ENCODE data around the gene CCDC88A. TPM values are rescaled to one million over a fixed set of nuclear protein-coding genes. Genes with fewer than 3 reads are reported as not detected.

Gene CCDC88A
- total and polyA plus RNA-seq, 2 donors from 2014 or later: 8.2 to 47.6 TPM

- TF ChIP-seq, protein P1, sequence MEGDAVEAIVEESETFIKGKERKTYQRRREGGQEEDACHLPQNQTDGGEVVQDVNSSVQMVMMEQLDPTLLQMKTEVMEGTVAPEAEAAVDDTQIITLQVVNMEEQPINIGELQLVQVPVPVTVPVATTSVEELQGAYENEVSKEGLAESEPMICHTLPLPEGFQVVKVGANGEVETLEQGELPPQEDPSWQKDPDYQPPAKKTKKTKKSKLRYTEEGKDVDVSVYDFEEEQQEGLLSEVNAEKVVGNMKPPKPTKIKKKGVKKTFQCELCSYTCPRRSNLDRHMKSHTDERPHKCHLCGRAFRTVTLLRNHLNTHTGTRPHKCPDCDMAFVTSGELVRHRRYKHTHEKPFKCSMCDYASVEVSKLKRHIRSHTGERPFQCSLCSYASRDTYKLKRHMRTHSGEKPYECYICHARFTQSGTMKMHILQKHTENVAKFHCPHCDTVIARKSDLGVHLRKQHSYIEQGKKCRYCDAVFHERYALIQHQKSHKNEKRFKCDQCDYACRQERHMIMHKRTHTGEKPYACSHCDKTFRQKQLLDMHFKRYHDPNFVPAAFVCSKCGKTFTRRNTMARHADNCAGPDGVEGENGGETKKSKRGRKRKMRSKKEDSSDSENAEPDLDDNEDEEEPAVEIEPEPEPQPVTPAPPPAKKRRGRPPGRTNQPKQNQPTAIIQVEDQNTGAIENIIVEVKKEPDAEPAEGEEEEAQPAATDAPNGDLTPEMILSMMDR (IDR thresholded peaks at IDR 0.05; ENCODE audit: borderline replicate concordance, extremely low read depth, insufficient read depth): no peak
- Histone ChIP-seq H3K4me1 (ENCODE audit: control insufficient read depth in 2 of 3, insufficient read depth in 2 of 3, low read depth in 1 of 3, low read length in 3 of 3) (no peaks in the 10 kb centered on the region), H3K27ac (ENCODE audit: low read depth in 2 of 2, low read length in 2 of 2) (no peak overlapping the region), H3K9me3 (ENCODE audit: control insufficient read depth in 2 of 3, insufficient read depth in 1 of 3, low read length in 3 of 3) (no peaks in the 10 kb centered on the region), H3K9ac (ENCODE audit: low read length in 3 of 3) (no peak overlapping the region), H3K36me3 (ENCODE audit: control insufficient read depth in 2 of 3, insufficient read depth in 3 of 3, low read length in 3 of 3) (no peaks in the 10 kb centered on the region), H3K4me3 (ENCODE audit: low read length in 3 of 3) (no peak overlapping the region), H3K27me3 (ENCODE audit: control insufficient read depth, insufficient read depth, low read length) (no peaks in the 10 kb centered on the region)
- no peak for DNase-seq
- peak; percentile 38 for FAIRE-seq
- intact Hi-C loops (cut with DNase I): no loop called here
Measured at GRCh38 chr2:55334728-55335127, 84.9 kb downstream of the CCDC88A start.

DNA sequence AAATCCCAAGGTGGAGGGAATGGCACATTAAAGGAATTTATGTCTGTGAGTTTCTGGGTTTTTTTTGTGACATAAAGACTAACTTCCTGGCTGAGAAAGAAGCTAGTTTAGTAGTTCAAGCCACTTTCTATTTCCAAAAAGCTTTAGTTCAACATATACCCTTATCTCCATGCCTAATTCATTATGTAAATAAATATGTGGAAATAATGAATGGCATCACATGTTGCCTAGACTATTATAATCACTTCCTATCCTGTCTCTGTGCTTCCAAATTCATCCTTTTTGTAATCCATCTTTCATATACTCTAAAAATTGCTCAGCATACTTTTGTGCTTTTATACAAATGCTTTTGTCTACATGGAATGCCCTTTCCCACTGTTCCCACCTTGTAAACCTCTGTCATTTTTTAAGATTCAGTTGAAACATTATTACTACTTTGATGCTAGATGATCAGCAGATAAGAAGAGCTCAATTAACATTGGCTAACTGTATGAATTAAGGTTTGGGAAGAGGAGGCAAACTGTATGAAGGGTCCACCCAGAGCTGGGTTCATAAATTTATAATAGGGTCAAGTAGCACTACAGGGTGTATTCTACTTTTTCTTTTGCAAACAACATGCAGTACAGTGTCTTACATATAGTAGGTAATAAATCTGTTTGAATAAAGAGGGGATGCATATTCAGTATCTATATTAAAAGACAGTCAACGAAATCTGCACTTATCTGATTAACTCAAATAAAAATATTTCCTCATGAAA lies 88.9 kb downstream of the CCDC88A start:
- peaks cover 0 to 3% (median 0%) of the 10 kb centered on the region in 3 donors for H3K36me3 ChIP-seq (ENCODE audit: control insufficient read depth in 2 of 3, insufficient read depth in 3 of 3, low read length in 3 of 3)
- no peak overlapping the region for H3K27ac ChIP-seq (ENCODE audit: low read depth in 2 of 2, low read length in 2 of 2)
- intact Hi-C loops (cut with DNase I): no loop called here
- no peaks in the 10 kb centered on the region for H3K9me3 ChIP-seq (ENCODE audit: control insufficient read depth in 2 of 3, insufficient read depth in 1 of 3, low read length in 3 of 3)
- no peaks in the 10 kb centered on the region for H3K4me1 ChIP-seq (ENCODE audit: control insufficient read depth in 2 of 3, insufficient read depth in 2 of 3, low read depth in 1 of 3, low read length in 3 of 3)
- H3K27me3 ChIP-seq (ENCODE audit: control insufficient read depth, insufficient read depth, low read length): no peaks in the 10 kb centered on the region
- DNase-seq: no peak
- no peak overlapping the region for H3K4me3 ChIP-seq (ENCODE audit: low read length in 3 of 3)
- no peak for FAIRE-seq
- H3K9ac ChIP-seq (ENCODE audit: low read length in 3 of 3): no peak overlapping the region
- TF ChIP-seq, protein P1 (IDR thresholded peaks at IDR 0.05; ENCODE audit: borderline replicate concordance, extremely low read depth, insufficient read depth): no peak

GRCh38 chr2:55327470-55328230 lies 92.0 kb downstream of the CCDC88A start:
- FAIRE-seq: no peak
- H3K27me3 ChIP-seq (ENCODE audit: control insufficient read depth, insufficient read depth, low read length): no peaks in the 10 kb centered on the region
- TF ChIP-seq, protein P1 (IDR thresholded peaks at IDR 0.05; ENCODE audit: borderline replicate concordance, extremely low read depth, insufficient read depth): no peak
- H3K27ac ChIP-seq (ENCODE audit: low read depth in 2 of 2, low read length in 2 of 2): no peak overlapping the region
- intact Hi-C loops (cut with DNase I): no loop called here
- no peak overlapping the region for H3K4me3 ChIP-seq (ENCODE audit: low read length in 3 of 3)
- no peaks in the 10 kb centered on the region for H3K4me1 ChIP-seq (ENCODE audit: control insufficient read depth in 2 of 3, insufficient read depth in 2 of 3, low read depth in 1 of 3, low read length in 3 of 3)
- no peak overlapping the region for H3K9ac ChIP-seq (ENCODE audit: low read length in 3 of 3)
- DNase-seq: no peak
- peaks cover 0 to 3% (median 0%) of the 10 kb centered on the region in 3 donors for H3K36me3 ChIP-seq (ENCODE audit: control insufficient read depth in 2 of 3, insufficient read depth in 3 of 3, low read length in 3 of 3)
- H3K9me3 ChIP-seq (ENCODE audit: control insufficient read depth in 2 of 3, insufficient read depth in 1 of 3, low read length in 3 of 3): no peaks in the 10 kb centered on the region
